Measurements from ENCODE around the gene LY86. TPM values are rescaled to one million over a fixed set of nuclear protein-coding genes. Genes with fewer than 3 reads are reported as not detected.

The LY86 gene
- total and polyA plus RNA-seq, 9 of the 15 experiments (the other 6 are each of a cell fraction or from before 2014, with no cell fraction given): 0.08 to 0.20 TPM; not detected in 7

GRCh38 chr6:6676910-6677441, 88.5 kb downstream of the LY86 start (continued):
- TF ChIP-seq RREB1 (CRISPR knock-in tag; IDR thresholded peaks at IDR 0.05) (0 out of 2 replicates have a peak, but pooled peaks have one; percentile 47), SMARCA4 (IDR thresholded peaks at IDR 0.05) (peak; percentile 56; the same call in 1 of the 2 replicates), SNRNP70 (optimal IDR thresholded peaks at IDR 0.05; ENCODE audit: low read depth, low read length) (no peak), NUFIP1 (IDR thresholded peaks at IDR 0.05; ENCODE audit: partially characterized antibody) (peak; percentile 42), E2F3 (CRISPR knock-in tag; IDR thresholded peaks at IDR 0.05) (0 out of 2 replicates have a peak, but pooled peaks have one; percentile 26), SOX6 (IDR thresholded peaks at IDR 0.05) (peak; percentile 93), DPF2 (IDR thresholded peaks at IDR 0.05) (peak; percentile 64), STAG1 (CRISPR knock-in tag; IDR thresholded peaks at IDR 0.05; ENCODE audit: borderline replicate concordance) (peak; percentile 88; the same call in 1 of the 2 replicates), IRF9 (tag; IDR thresholded peaks at IDR 0.05) (no peak), SMC3 (conservative IDR thresholded peaks at IDR 0.05; ENCODE audit: insufficient read depth, low read depth, low read length) (peak; percentile 90), RBM25 (IDR thresholded peaks at IDR 0.05; ENCODE audit: low read depth, low read length, severe bottlenecking) (no peak), ETV1 (tag; conservative IDR thresholded peaks at IDR 0.05; ENCODE audit: low read depth) (peak; percentile 75), GABPA (tag; conservative IDR thresholded peaks at IDR 0.05; ENCODE audit: low read depth) (peak; percentile 40), ZNF644 (tag; IDR thresholded peaks at IDR 0.05; ENCODE audit: low read depth) (no peak), NBN (IDR thresholded peaks at IDR 0.05; ENCODE audit: low read depth) (0 out of 2 replicates have a peak, but pooled peaks have one; percentile 41), ZNF436 (CRISPR knock-in tag; IDR thresholded peaks at IDR 0.05) (no peak), ZNF232 (CRISPR knock-in tag; IDR thresholded peaks at IDR 0.05) (no peak), GATAD2A (IDR thresholded peaks at IDR 0.05) (0 out of 2 replicates have a peak, but pooled peaks have one; percentile 15), RCOR1 (IDR thresholded peaks at IDR 0.05; ENCODE audit: borderline replicate concordance in 1 of 2, low read depth in 2 of 2, low read length in 2 of 2) (peak in 1 of 2 experiments; percentile 74; a peak in 2 of 4 replicates)
- TF ChIP-seq, protein P1, sequence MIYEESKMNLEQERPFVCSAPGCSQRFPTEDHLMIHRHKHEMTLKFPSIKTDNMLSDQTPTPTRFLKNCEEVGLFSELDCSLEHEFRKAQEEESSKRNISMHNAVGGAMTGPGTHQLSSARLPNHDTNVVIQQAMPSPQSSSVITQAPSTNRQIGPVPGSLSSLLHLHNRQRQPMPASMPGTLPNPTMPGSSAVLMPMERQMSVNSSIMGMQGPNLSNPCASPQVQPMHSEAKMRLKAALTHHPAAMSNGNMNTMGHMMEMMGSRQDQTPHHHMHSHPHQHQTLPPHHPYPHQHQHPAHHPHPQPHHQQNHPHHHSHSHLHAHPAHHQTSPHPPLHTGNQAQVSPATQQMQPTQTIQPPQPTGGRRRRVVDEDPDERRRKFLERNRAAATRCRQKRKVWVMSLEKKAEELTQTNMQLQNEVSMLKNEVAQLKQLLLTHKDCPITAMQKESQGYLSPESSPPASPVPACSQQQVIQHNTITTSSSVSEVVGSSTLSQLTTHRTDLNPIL (CRISPR knock-in tag; IDR thresholded peaks at IDR 0.05): no peak
